HepG2 (cell line): ENCODE results near the gene LIPC. TPM values are rescaled to one million over a fixed set of nuclear protein-coding genes. Genes with fewer than 3 reads are reported as not detected.

Source experiments
- ARNT2 ChIP-seq: sonication (generic); formaldehyde crosslinking; IDR thresholded peaks from 2 replicates; pipeline ENCODE4 v1.8.0; 2022; ENCODE audit warnings: mild to moderate bottlenecking, low read depth, missing genetic modification reagents, moderate library complexity
- CC2D1A ChIP-seq: sonication (generic); formaldehyde crosslinking; IDR thresholded peaks from 2 replicates; pipeline ENCODE4 v1.8.1; 2023; ENCODE audit warnings: mild to moderate bottlenecking, missing genetic modification reagents
- HNF4G ChIP-seq, 2 experiments: sonication (generic) in 1 of 2; formaldehyde crosslinking in 1 of 2; IDR thresholded peaks; 2 replicates each; pipeline versions ENCODE4 v1.4.0 to v1.6.1; 2011 to 2020; ENCODE audit warnings: borderline replicate concordance in 2 of 2, low read depth in 2 of 2, mild to moderate bottlenecking in 2 of 2, low read length in 1 of 2, missing genetic modification reagents in 1 of 2, moderate library complexity in 1 of 2
- KLF11 ChIP-seq: IDR thresholded peaks from 2 replicates; pipeline ENCODE4 v1.6.1; 2016; ENCODE audit warnings: missing compliant biosample characterization
- MBNL3 ChIP-seq: fragments of 250-450 bp; sonication (Bioruptor Pico); conservative IDR thresholded peaks from 2 replicates; pipeline ENCODE4 v1.8.0; 2022; ENCODE audit warnings: mild to moderate bottlenecking, inconsistent platforms
- NBN ChIP-seq: fragments of 450-650 bp; conservative IDR thresholded peaks from 2 replicates; pipeline ENCODE4 v1.6.1; 2017
- NFE2L2 ChIP-seq: fragments of 150-350 bp; IDR thresholded peaks from 2 replicates; pipeline ENCODE4 v1.6.1; 2014; ENCODE audit warnings: low read length
- NFIB ChIP-seq: sonication (generic); formaldehyde crosslinking; IDR thresholded peaks from 2 replicates; pipeline ENCODE4 v1.9.0; 2021; ENCODE audit warnings: missing genetic modification reagents, mild to moderate bottlenecking, borderline replicate concordance
- PHF21A ChIP-seq: sonication (generic); formaldehyde crosslinking; IDR thresholded peaks from 2 replicates; pipeline ENCODE4 v1.5.0; 2020; ENCODE audit warnings: mild to moderate bottlenecking, missing genetic modification reagents
- SAFB2 ChIP-seq: sonication (generic); formaldehyde crosslinking; IDR thresholded peaks from 2 replicates; pipeline ENCODE4 v1.5.1; 2020; ENCODE audit warnings: missing genetic modification reagents, low read depth, mild to moderate bottlenecking, borderline replicate concordance
- SIN3B ChIP-seq: fragments of 150-350 bp; IDR thresholded peaks from 2 replicates; pipeline ENCODE4 v1.6.1; 2014; ENCODE audit warnings: low read length
- TMF1 ChIP-seq: sonication (generic); formaldehyde crosslinking; IDR thresholded peaks from 2 replicates; pipeline ENCODE4 v1.8.1; 2022; ENCODE audit warnings: low read depth, missing genetic modification reagents
- ZNF780A ChIP-seq: sonication (generic); formaldehyde crosslinking; IDR thresholded peaks from 2 replicates; pipeline ENCODE4 v1.8.0; 2022; ENCODE audit warnings: mild to moderate bottlenecking, missing genetic modification reagents, moderate library complexity
- polyA plus RNA-seq, 8 experiments: library from polyadenylated mRNA; depleted of rRNA in 3 of 8; stranded (reverse) in 7 of 8; unstranded in 1 of 8; fragments of >200 nt; fragmentation: Illumina TruSeq in 4 of 8; extraction: Trizol in 4 of 8; gene quantifications; 2 replicates each; pipeline versions ENCODE4 v1.2.1 to v1.2.3, GENCODE V29; 2011 to 2016; ENCODE audit warnings: low read depth in 4 of 8, missing spikeins in 1 of 8, mixed read lengths in 1 of 8; ENCODE audit not compliant: insufficient read depth in 1 of 8
- total RNA-seq, 5 experiments: library from RNA; depleted of rRNA; stranded (reverse); fragments of >200 nt; fragmentation: Illumina TruSeq; extraction: Trizol; gene quantifications; 2 replicates each; pipeline ENCODE4 v1.2.3, GENCODE V29; 2016; ENCODE audit warnings: low read depth in 1 of 5
- TF ChIP-seq, protein P1 (sequence below): sonication (generic); formaldehyde crosslinking; IDR thresholded peaks from 2 replicates; pipeline ENCODE4 v1.4.0; 2020; ENCODE audit warnings: mild to moderate bottlenecking, missing genetic modification reagents
- TF ChIP-seq, protein P2 (sequence below): sonication (generic); formaldehyde crosslinking; IDR thresholded peaks from 2 replicates; pipeline ENCODE4 v1.4.0; 2020; ENCODE audit warnings: mild to moderate bottlenecking, missing genetic modification reagents
- TF ChIP-seq, protein P3 (sequence below): sonication (generic); formaldehyde crosslinking; IDR thresholded peaks from 2 replicates; pipeline ENCODE4 v1.5.1; 2020; ENCODE audit warnings: mild to moderate bottlenecking, missing genetic modification reagents, borderline replicate concordance
- TF ChIP-seq, protein P4 (sequence below): sonication (generic); formaldehyde crosslinking; IDR thresholded peaks from 2 replicates; pipeline ENCODE4 v1.4.0; 2020; ENCODE audit warnings: missing genetic modification reagents, borderline replicate concordance

LIPC gene
- total and polyA plus RNA-seq, 2 of the 13 experiments (the other 11 are each of a cell fraction or from before 2014, with no cell fraction given) = 26.0 to 38.0 TPM

DNA sequence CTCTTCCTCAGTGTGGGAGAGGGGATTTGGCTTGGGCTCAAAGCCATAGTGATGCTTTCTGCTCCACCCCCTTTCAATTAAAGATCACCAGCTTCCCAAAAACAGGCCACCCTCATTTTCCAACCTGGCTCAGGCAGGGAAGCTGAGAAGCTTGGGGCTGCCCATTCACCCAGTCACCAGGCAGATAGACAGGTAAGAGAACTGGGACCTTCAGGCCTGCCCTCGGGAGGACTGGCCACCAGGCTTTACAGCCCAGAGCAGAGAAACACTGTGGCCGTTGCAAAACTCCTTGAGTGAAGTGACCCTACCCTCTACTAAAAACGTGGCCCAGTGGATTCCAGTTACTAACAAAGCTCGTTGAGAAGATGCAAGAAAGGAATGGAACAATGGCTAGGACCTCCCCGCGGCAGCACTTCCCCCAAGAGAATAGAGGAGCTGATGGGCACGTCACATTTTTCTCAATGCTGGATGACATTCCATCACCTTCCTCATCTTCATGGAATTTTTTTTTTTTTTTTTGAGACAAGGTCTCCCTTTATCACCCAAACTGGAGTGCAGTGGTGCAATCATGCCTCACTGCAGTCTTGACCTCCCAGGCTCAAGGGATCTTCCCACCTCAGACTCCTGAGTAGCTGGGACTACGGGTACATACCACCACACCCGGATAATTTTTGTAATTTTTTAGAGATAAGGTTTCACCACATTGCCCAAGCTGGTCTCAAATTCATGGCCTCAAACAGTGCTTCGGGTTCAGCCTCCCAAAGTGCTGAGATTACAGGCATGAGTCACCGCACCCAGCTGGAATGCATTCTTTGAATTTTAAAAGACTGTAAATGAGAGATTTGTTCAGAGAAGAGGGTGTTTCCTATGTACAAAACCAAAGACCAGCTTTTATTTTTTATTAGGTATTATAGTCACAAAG, 37.9 kb downstream of the LIPC start (continued):
- TF ChIP-seq HNF4G (IDR thresholded peaks at IDR 0.05; ENCODE audit: borderline replicate concordance, low read depth, low read length) (no peak; the same call in 1 of the 2 replicates), HNF4G (CRISPR knock-in tag; IDR thresholded peaks at IDR 0.05; ENCODE audit: borderline replicate concordance, low read depth) (no peak), MBNL3 (CRISPR knock-in tag) (no peak), KLF11 (no peak), PHF21A (peak; percentile 63; the same call in 1 of the 2 replicates), ARNT2 (CRISPR knock-in tag) (peak; percentile 16; the same call in 1 of the 2 replicates), SAFB2 (CRISPR knock-in tag) (no peak), NFE2L2 (no peak), CC2D1A (no peak), ZNF780A (CRISPR knock-in tag) (no peak), SIN3B (no peak), NFIB (CRISPR knock-in tag) (no peak), NBN (no peak), TMF1 (no peak)
- TF ChIP-seq, protein P1, sequence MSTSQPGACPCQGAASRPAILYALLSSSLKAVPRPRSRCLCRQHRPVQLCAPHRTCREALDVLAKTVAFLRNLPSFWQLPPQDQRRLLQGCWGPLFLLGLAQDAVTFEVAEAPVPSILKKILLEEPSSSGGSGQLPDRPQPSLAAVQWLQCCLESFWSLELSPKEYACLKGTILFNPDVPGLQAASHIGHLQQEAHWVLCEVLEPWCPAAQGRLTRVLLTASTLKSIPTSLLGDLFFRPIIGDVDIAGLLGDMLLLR (CRISPR knock-in tag) = no peak
- TF ChIP-seq, protein P2, sequence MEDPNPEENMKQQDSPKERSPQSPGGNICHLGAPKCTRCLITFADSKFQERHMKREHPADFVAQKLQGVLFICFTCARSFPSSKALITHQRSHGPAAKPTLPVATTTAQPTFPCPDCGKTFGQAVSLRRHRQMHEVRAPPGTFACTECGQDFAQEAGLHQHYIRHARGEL (CRISPR knock-in tag) = no peak
- TF ChIP-seq, protein P3, sequence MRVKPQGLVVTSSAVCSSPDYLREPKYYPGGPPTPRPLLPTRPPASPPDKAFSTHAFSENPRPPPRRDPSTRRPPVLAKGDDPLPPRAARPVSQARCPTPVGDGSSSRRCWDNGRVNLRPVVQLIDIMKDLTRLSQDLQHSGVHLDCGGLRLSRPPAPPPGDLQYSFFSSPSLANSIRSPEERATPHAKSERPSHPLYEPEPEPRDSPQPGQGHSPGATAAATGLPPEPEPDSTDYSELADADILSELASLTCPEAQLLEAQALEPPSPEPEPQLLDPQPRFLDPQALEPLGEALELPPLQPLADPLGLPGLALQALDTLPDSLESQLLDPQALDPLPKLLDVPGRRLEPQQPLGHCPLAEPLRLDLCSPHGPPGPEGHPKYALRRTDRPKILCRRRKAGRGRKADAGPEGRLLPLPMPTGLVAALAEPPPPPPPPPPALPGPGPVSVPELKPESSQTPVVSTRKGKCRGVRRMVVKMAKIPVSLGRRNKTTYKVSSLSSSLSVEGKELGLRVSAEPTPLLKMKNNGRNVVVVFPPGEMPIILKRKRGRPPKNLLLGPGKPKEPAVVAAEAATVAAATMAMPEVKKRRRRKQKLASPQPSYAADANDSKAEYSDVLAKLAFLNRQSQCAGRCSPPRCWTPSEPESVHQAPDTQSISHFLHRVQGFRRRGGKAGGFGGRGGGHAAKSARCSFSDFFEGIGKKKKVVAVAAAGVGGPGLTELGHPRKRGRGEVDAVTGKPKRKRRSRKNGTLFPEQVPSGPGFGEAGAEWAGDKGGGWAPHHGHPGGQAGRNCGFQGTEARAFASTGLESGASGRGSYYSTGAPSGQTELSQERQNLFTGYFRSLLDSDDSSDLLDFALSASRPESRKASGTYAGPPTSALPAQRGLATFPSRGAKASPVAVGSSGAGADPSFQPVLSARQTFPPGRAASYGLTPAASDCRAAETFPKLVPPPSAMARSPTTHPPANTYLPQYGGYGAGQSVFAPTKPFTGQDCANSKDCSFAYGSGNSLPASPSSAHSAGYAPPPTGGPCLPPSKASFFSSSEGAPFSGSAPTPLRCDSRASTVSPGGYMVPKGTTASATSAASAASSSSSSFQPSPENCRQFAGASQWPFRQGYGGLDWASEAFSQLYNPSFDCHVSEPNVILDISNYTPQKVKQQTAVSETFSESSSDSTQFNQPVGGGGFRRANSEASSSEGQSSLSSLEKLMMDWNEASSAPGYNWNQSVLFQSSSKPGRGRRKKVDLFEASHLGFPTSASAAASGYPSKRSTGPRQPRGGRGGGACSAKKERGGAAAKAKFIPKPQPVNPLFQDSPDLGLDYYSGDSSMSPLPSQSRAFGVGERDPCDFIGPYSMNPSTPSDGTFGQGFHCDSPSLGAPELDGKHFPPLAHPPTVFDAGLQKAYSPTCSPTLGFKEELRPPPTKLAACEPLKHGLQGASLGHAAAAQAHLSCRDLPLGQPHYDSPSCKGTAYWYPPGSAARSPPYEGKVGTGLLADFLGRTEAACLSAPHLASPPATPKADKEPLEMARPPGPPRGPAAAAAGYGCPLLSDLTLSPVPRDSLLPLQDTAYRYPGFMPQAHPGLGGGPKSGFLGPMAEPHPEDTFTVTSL (CRISPR knock-in tag) = peak; percentile 49; the same call in 1 of the 2 replicates
- TF ChIP-seq, protein P4, sequence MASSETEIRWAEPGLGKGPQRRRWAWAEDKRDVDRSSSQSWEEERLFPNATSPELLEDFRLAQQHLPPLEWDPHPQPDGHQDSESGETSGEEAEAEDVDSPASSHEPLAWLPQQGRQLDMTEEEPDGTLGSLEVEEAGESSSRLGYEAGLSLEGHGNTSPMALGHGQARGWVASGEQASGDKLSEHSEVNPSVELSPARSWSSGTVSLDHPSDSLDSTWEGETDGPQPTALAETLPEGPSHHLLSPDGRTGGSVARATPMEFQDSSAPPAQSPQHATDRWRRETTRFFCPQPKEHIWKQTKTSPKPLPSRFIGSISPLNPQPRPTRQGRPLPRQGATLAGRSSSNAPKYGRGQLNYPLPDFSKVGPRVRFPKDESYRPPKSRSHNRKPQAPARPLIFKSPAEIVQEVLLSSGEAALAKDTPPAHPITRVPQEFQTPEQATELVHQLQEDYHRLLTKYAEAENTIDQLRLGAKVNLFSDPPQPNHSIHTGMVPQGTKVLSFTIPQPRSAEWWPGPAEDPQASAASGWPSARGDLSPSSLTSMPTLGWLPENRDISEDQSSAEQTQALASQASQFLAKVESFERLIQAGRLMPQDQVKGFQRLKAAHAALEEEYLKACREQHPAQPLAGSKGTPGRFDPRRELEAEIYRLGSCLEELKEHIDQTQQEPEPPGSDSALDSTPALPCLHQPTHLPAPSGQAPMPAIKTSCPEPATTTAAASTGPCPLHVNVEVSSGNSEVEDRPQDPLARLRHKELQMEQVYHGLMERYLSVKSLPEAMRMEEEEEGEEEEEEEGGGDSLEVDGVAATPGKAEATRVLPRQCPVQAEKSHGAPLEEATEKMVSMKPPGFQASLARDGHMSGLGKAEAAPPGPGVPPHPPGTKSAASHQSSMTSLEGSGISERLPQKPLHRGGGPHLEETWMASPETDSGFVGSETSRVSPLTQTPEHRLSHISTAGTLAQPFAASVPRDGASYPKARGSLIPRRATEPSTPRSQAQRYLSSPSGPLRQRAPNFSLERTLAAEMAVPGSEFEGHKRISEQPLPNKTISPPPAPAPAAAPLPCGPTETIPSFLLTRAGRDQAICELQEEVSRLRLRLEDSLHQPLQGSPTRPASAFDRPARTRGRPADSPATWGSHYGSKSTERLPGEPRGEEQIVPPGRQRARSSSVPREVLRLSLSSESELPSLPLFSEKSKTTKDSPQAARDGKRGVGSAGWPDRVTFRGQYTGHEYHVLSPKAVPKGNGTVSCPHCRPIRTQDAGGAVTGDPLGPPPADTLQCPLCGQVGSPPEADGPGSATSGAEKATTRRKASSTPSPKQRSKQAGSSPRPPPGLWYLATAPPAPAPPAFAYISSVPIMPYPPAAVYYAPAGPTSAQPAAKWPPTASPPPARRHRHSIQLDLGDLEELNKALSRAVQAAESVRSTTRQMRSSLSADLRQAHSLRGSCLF = no peak
